GM23338 (cell line): Measurements from ENCODE around the gene IGF1R. TPM values are rescaled to one million over a fixed set of nuclear protein-coding genes. Genes with fewer than 3 reads are reported as not detected.

Experiments
- ATAC-seq: fragments of 200-7000 bp; cut with Tn5 transposase; 3 replicates; pipeline ENCODE4 v1.9.1; 2020
- DNase-seq: peaks from one replicate; pipeline ENCODE4 v3.0.0-alpha.2; 2015; ENCODE audit warnings: low spot score
- H2AFZ ChIP-seq: fragments of 200-600 bp; sonication (generic); 2 replicates; pipeline ENCODE4 v1.8.0; 2016; ENCODE audit warnings: antibody characterized with exemption, mild to moderate bottlenecking, moderate library complexity
- H3F3A ChIP-seq: fragments of 200-600 bp; sonication (generic); replicated peaks from 2 replicates; pipeline ENCODE4 v1.8.0; 2017; ENCODE audit warnings: antibody characterized with exemption, mixed run types, low read depth
- H3K27ac ChIP-seq: fragments of 200-600 bp; sonication (generic); 2 replicates; pipeline ENCODE4 v1.6.1; 2016; ENCODE audit warnings: low read depth
- H3K27me3 ChIP-seq: fragments of 200-600 bp; sonication (generic); 2 replicates; pipeline ENCODE4 v1.8.0; 2016; ENCODE audit warnings: mild to moderate bottlenecking, mixed run types, moderate library complexity; ENCODE audit not compliant: insufficient read depth
- H3K36me3 ChIP-seq: fragments of 200-600 bp; sonication (generic); 2 replicates; pipeline ENCODE4 v1.8.0; 2016; ENCODE audit warnings: mild to moderate bottlenecking; ENCODE audit not compliant: insufficient read depth
- H3K4me1 ChIP-seq: fragments of 200-600 bp; sonication (generic); 2 replicates; pipeline ENCODE4 v1.8.0; 2016; ENCODE audit warnings: mild to moderate bottlenecking, moderate library complexity; ENCODE audit not compliant: insufficient read depth
- H3K4me2 ChIP-seq: fragments of 200-600 bp; sonication (generic); 2 replicates; pipeline ENCODE4 v1.7.1; 2017; ENCODE audit warnings: mixed run types
- H3K4me3 ChIP-seq: fragments of 200-600 bp; sonication (generic); 2 replicates; pipeline ENCODE4 v1.6.1; 2016; ENCODE audit warnings: mixed run types
- H3K79me2 ChIP-seq: fragments of 200-600 bp; sonication (generic); replicated peaks from 2 replicates; pipeline ENCODE4 v1.8.0; 2017; ENCODE audit warnings: mild to moderate bottlenecking; ENCODE audit not compliant: insufficient read depth
- H3K9me2 ChIP-seq: fragments of 200-600 bp; sonication (generic); 2 replicates; pipeline ENCODE4 v1.8.0; 2017; ENCODE audit not compliant: insufficient read depth
- H4K20me1 ChIP-seq: fragments of 200-600 bp; sonication (generic); replicated peaks from 2 replicates; pipeline ENCODE4 v1.8.0; 2017; ENCODE audit warnings: mild to moderate bottlenecking; ENCODE audit not compliant: insufficient read depth
- H3K27ac Mint-ChIP-seq: 2 replicates; pipeline ENCODE4 v1.8.0; 2020; ENCODE audit warnings: inconsistent platforms, mild to moderate bottlenecking, moderate library complexity, mixed read lengths
- H3K27me3 Mint-ChIP-seq: 3 replicates; pipeline ENCODE4 v1.8.0; 2022; ENCODE audit warnings: low read depth, mild to moderate bottlenecking, moderate library complexity, mixed read lengths, inconsistent platforms; ENCODE audit not compliant: insufficient read depth, poor library complexity
- H3K36me3 Mint-ChIP-seq: 3 replicates; pipeline ENCODE4 v1.8.0; 2021; ENCODE audit warnings: low read depth, mild to moderate bottlenecking, inconsistent platforms, moderate library complexity, mixed read lengths
- H3K4me1 Mint-ChIP-seq: 3 replicates; pipeline ENCODE4 v1.8.0; 2020; ENCODE audit warnings: mild to moderate bottlenecking, inconsistent platforms, mixed read lengths
- H3K4me3 Mint-ChIP-seq: 3 replicates; pipeline ENCODE4 v1.8.0; 2021; ENCODE audit warnings: moderate library complexity, mild to moderate bottlenecking, inconsistent platforms, mixed read lengths
- H3K9me3 Mint-ChIP-seq: 3 replicates; pipeline ENCODE4 v1.8.0; 2020; ENCODE audit warnings: moderate library complexity, mild to moderate bottlenecking, inconsistent platforms, mixed read lengths
- CREB1 ChIP-seq: fragments of 250-450 bp; sonication (Bioruptor Pico); IDR thresholded peaks from 2 replicates; pipeline ENCODE4 v1.5.0; 2020; ENCODE audit warnings: low read depth, mild to moderate bottlenecking, moderate library complexity
- EZH2 ChIP-seq: fragments of 200-600 bp; sonication (generic); IDR thresholded peaks from one replicate; pipeline ENCODE4 v1.8.0; 2017; ENCODE audit warnings: antibody characterized with exemption, mild to moderate bottlenecking, low read depth; ENCODE audit not compliant: unreplicated experiment
- EZH2phosphoT487 ChIP-seq: fragments of 200-600 bp; sonication (generic); IDR thresholded peaks from one replicate; pipeline ENCODE4 v1.8.1; 2018; ENCODE audit warnings: antibody characterized with exemption; ENCODE audit not compliant: unreplicated experiment
- JUNB ChIP-seq: IDR thresholded peaks from one replicate; pipeline ENCODE4 v1.6.1; 2016; ENCODE audit warnings: antibody characterized with exemption; ENCODE audit not compliant: unreplicated experiment
- NANOG ChIP-seq: IDR thresholded peaks from 2 replicates; pipeline ENCODE4 v1.6.1; 2016; ENCODE audit warnings: antibody characterized with exemption, borderline replicate concordance
- POLR2AphosphoS5 ChIP-seq: IDR thresholded peaks from 2 replicates; pipeline ENCODE4 v1.6.1; 2016; ENCODE audit warnings: antibody characterized with exemption, low read depth
- STAT1 ChIP-seq: IDR thresholded peaks from one replicate; pipeline ENCODE4 v1.6.1; 2016; ENCODE audit warnings: antibody characterized with exemption; ENCODE audit not compliant: unreplicated experiment
- ZNF114 ChIP-seq: fragments of 250-450 bp; sonication (Bioruptor Pico); IDR thresholded peaks from 2 replicates; pipeline ENCODE4 v1.5.0; 2020; ENCODE audit warnings: mild to moderate bottlenecking, moderate library complexity
- ZNF331 ChIP-seq: fragments of 250-450 bp; sonication (Bioruptor Pico); IDR thresholded peaks from 2 replicates; pipeline ENCODE4 v1.5.0; 2020; ENCODE audit warnings: low read depth, mild to moderate bottlenecking, moderate library complexity
- polyA plus RNA-seq: library from polyadenylated mRNA; unstranded; fragments of >200 nt; fragmentation: Nextera tagmentation; extraction: Ambion mirVana; gene quantifications from 2 replicates; pipeline ENCODE4 v1.2.1, GENCODE V29; 2016
- total RNA-seq: library from RNA; depleted of rRNA; stranded (reverse); fragments of >200 nt; shearing (Covaris generic); gene quantifications from 2 replicates; pipeline ENCODE4 v1.2.3, GENCODE V29; 2014
- TF ChIP-seq, protein P1 (sequence below), 2 experiments: fragments of 200-600 bp in 1 of 2; sonication (generic) in 1 of 2; conservative IDR thresholded peaks; 2 replicates each; pipeline versions ENCODE4 v1.5.1 to v1.6.1; 2016 to 2017; ENCODE audit warnings: antibody characterized with exemption in 2 of 2, low read depth in 2 of 2, mild to moderate bottlenecking in 2 of 2, moderate library complexity in 1 of 2
- TF ChIP-seq, protein P2 (sequence below): IDR thresholded peaks from one replicate; pipeline ENCODE4 v1.6.1; 2018; ENCODE audit warnings: antibody characterized with exemption; ENCODE audit not compliant: unreplicated experiment
- TF ChIP-seq, protein P3 (sequence below): IDR thresholded peaks from 2 replicates; pipeline ENCODE4 v1.6.1; 2016; ENCODE audit warnings: antibody characterized with exemption
- TF ChIP-seq, protein P4 (sequence below): fragments of 250-450 bp; sonication (Bioruptor Pico); IDR thresholded peaks from 2 replicates; pipeline ENCODE4 v1.5.0; 2020; ENCODE audit warnings: mild to moderate bottlenecking, moderate library complexity

The IGF1R gene
- total and polyA plus RNA-seq, 2 experiments from 2014 or later, result 20.4 to 92.2 TPM

DNA sequence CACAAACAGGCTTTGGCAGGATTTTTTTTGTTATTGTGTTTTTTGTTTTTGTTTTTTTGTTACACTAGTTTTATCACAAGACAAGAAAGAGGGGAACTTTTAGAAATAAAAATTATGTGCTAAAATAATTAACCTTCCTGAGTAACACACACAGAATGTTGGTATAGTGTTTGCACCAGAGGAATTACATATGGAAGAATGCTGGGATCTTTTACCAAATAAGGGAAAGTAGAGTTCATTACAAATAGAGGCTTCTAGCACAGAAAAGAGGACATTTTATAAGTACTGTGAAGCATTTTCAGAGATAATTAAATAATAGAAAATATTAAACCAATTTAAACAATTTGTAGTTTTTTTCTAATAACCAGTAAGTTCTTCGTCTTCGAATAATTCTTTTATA lies 116.0 kb downstream of the IGF1R start:
- Mint-ChIP-seq H3K9me3 (peaks cover 13% of the 10 kb centered on the region; the same call in 2 of the 3 replicates), H3K4me1 (peaks cover 52% of the 10 kb centered on the region), H3K27ac (peak overlapping the region; percentile 64), H3K27me3 (peaks cover 16% of the 10 kb centered on the region), H3K36me3 (peaks cover 17% of the 10 kb centered on the region), H3K4me3 (no peak overlapping the region)
- Histone ChIP-seq H3K36me3 (no peaks in the 10 kb centered on the region), H3F3A (no peaks in the 10 kb centered on the region), H3K79me2 (peaks cover 100% of the 10 kb centered on the region), H3K27me3 (no peaks in the 10 kb centered on the region), H2AFZ (no peak overlapping the region), H3K4me3 (no peak overlapping the region), H3K27ac (peak overlapping the region; percentile 26; the same call in 1 of the 2 replicates), H3K4me1 (peaks cover 44% of the 10 kb centered on the region), H3K9me2 (no peaks in the 10 kb centered on the region), H4K20me1 (peaks cover 25% of the 10 kb centered on the region), H3K4me2 (peak overlapping the region; percentile 13; the same call in 1 of the 2 replicates)
- no peak for DNase-seq
- ATAC-seq, result no peak
- TF ChIP-seq ZNF114, result no peak
- TF ChIP-seq, protein P1, sequence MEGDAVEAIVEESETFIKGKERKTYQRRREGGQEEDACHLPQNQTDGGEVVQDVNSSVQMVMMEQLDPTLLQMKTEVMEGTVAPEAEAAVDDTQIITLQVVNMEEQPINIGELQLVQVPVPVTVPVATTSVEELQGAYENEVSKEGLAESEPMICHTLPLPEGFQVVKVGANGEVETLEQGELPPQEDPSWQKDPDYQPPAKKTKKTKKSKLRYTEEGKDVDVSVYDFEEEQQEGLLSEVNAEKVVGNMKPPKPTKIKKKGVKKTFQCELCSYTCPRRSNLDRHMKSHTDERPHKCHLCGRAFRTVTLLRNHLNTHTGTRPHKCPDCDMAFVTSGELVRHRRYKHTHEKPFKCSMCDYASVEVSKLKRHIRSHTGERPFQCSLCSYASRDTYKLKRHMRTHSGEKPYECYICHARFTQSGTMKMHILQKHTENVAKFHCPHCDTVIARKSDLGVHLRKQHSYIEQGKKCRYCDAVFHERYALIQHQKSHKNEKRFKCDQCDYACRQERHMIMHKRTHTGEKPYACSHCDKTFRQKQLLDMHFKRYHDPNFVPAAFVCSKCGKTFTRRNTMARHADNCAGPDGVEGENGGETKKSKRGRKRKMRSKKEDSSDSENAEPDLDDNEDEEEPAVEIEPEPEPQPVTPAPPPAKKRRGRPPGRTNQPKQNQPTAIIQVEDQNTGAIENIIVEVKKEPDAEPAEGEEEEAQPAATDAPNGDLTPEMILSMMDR (conservative IDR thresholded peaks at IDR 0.05; ENCODE audit: low read depth in 2 of 2), result no peak
- TF ChIP-seq CREB1 (CRISPR knock-in tag), result no peak
- no peak for TF ChIP-seq JUNB
- TF ChIP-seq STAT1, result no peak
- TF ChIP-seq POLR2AphosphoS5, result no peak
- no peak for TF ChIP-seq EZH2
- TF ChIP-seq, protein P2, sequence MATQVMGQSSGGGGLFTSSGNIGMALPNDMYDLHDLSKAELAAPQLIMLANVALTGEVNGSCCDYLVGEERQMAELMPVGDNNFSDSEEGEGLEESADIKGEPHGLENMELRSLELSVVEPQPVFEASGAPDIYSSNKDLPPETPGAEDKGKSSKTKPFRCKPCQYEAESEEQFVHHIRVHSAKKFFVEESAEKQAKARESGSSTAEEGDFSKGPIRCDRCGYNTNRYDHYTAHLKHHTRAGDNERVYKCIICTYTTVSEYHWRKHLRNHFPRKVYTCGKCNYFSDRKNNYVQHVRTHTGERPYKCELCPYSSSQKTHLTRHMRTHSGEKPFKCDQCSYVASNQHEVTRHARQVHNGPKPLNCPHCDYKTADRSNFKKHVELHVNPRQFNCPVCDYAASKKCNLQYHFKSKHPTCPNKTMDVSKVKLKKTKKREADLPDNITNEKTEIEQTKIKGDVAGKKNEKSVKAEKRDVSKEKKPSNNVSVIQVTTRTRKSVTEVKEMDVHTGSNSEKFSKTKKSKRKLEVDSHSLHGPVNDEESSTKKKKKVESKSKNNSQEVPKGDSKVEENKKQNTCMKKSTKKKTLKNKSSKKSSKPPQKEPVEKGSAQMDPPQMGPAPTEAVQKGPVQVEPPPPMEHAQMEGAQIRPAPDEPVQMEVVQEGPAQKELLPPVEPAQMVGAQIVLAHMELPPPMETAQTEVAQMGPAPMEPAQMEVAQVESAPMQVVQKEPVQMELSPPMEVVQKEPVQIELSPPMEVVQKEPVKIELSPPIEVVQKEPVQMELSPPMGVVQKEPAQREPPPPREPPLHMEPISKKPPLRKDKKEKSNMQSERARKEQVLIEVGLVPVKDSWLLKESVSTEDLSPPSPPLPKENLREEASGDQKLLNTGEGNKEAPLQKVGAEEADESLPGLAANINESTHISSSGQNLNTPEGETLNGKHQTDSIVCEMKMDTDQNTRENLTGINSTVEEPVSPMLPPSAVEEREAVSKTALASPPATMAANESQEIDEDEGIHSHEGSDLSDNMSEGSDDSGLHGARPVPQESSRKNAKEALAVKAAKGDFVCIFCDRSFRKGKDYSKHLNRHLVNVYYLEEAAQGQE, result no peak
- TF ChIP-seq NANOG, result no peak
- no peak for TF ChIP-seq EZH2phosphoT487
- TF ChIP-seq, protein P3, sequence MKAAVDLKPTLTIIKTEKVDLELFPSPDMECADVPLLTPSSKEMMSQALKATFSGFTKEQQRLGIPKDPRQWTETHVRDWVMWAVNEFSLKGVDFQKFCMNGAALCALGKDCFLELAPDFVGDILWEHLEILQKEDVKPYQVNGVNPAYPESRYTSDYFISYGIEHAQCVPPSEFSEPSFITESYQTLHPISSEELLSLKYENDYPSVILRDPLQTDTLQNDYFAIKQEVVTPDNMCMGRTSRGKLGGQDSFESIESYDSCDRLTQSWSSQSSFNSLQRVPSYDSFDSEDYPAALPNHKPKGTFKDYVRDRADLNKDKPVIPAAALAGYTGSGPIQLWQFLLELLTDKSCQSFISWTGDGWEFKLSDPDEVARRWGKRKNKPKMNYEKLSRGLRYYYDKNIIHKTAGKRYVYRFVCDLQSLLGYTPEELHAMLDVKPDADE, result no peak
- TF ChIP-seq, protein P4, sequence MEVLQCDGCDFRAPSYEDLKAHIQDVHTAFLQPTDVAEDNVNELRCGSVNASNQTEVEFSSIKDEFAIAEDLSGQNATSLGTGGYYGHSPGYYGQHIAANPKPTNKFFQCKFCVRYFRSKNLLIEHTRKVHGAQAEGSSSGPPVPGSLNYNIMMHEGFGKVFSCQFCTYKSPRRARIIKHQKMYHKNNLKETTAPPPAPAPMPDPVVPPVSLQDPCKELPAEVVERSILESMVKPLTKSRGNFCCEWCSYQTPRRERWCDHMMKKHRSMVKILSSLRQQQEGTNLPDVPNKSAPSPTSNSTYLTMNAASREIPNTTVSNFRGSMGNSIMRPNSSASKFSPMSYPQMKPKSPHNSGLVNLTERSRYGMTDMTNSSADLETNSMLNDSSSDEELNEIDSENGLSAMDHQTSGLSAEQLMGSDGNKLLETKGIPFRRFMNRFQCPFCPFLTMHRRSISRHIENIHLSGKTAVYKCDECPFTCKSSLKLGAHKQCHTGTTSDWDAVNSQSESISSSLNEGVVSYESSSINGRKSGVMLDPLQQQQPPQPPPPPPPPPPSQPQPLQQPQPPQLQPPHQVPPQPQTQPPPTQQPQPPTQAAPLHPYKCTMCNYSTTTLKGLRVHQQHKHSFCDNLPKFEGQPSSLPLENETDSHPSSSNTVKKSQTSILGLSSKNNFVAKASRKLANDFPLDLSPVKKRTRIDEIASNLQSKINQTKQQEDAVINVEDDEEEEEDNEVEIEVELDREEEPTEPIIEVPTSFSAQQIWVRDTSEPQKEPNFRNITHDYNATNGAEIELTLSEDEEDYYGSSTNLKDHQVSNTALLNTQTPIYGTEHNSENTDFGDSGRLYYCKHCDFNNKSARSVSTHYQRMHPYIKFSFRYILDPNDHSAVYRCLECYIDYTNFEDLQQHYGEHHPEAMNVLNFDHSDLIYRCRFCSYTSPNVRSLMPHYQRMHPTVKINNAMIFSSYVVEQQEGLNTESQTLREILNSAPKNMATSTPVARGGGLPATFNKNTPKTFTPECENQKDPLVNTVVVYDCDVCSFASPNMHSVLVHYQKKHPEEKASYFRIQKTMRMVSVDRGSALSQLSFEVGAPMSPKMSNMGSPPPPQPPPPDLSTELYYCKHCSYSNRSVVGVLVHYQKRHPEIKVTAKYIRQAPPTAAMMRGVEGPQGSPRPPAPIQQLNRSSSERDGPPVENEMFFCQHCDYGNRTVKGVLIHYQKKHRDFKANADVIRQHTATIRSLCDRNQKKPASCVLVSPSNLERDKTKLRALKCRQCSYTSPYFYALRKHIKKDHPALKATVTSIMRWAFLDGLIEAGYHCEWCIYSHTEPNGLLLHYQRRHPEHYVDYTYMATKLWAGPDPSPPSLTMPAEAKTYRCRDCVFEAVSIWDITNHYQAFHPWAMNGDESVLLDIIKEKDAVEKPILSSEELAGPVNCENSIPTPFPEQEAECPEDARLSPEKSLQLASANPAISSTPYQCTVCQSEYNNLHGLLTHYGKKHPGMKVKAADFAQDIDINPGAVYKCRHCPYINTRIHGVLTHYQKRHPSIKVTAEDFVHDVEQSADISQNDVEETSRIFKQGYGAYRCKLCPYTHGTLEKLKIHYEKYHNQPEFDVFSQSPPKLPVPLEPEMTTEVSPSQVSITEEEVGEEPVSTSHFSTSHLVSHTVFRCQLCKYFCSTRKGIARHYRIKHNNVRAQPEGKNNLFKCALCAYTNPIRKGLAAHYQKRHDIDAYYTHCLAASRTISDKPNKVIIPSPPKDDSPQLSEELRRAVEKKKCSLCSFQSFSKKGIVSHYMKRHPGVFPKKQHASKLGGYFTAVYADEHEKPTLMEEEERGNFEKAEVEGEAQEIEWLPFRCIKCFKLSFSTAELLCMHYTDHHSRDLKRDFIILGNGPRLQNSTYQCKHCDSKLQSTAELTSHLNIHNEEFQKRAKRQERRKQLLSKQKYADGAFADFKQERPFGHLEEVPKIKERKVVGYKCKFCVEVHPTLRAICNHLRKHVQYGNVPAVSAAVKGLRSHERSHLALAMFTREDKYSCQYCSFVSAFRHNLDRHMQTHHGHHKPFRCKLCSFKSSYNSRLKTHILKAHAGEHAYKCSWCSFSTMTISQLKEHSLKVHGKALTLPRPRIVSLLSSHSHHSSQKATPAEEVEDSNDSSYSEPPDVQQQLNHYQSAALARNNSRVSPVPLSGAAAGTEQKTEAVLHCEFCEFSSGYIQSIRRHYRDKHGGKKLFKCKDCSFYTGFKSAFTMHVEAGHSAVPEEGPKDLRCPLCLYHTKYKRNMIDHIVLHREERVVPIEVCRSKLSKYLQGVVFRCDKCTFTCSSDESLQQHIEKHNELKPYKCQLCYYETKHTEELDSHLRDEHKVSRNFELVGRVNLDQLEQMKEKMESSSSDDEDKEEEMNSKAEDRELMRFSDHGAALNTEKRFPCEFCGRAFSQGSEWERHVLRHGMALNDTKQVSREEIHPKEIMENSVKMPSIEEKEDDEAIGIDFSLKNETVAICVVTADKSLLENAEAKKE, result no peak
- TF ChIP-seq ZNF331 (CRISPR knock-in tag), result no peak
